HT-29 (cell line): ENCODE measurements around the gene GCNT3. TPM values are rescaled to one million over a fixed set of nuclear protein-coding genes. Genes with fewer than 3 reads are reported as not detected.

Source experiments
- small RNA-seq: library from RNA; depleted of rRNA; stranded (forward); fragments of <200 nt; gene quantifications from one replicate; pipeline ENCODE3, GENCODE V24; 2014
- total RNA-seq: library from RNA; depleted of rRNA; stranded (reverse); fragments of >200 nt; shearing (Covaris generic); gene quantifications from 2 replicates; pipeline ENCODE4 v1.2.3, GENCODE V29; 2014; rRNA removed

GCNT3 gene
- total RNA-seq, 1 experiment from 2014 or later = 164 TPM

Small RNA genes lying within 50 kb of the gene (small RNA-seq; reads per million reads assigned to genes)
- gene RNA5SP396 = 0.65 reads per million

Other genes with a start within 250 kb of the GCNT3 start
- 77.4 and 86.2 TPM in 2 replicates for gene MYO1E, start 238.9 kb upstream of the GCNT3 start, total RNA-seq
- gene FAM81A, start 173.6 kb upstream of the GCNT3 start, total RNA-seq = 12.3 and 17.9 TPM in 2 replicates
- 81.4 and 95.4 TPM in 2 replicates for gene GTF2A2, start 45.7 kb downstream of the GCNT3 start, total RNA-seq
- gene BNIP2, start 77.5 kb downstream of the GCNT3 start, total RNA-seq = 58.8 and 63.2 TPM in 2 replicates